HepG2 (cell line): ENCODE data around the gene KL. TPM values are rescaled to one million over a fixed set of nuclear protein-coding genes. Genes with fewer than 3 reads are reported as not detected.
A peak's percentile ranks its signal among the peaks of the same experiment; 100 is the strongest.

Experiments used
- ARID3A ChIP-seq: IDR thresholded peaks from 2 replicates; pipeline ENCODE4 v1.6.1; 2012; ENCODE audit warnings: low read depth, low read length, improper control_type of control experiment
- ASH2L ChIP-seq: fragments of 300-600, 200-600 bp; sonication (generic); IDR thresholded peaks from 2 replicates; pipeline ENCODE4 v1.7.0; 2017; ENCODE audit warnings: low read depth, mild to moderate bottlenecking, moderate library complexity, mixed read lengths, low read length; ENCODE audit not compliant: insufficient read length
- CBX1 ChIP-seq: IDR thresholded peaks from one replicate; pipeline ENCODE4 v1.6.1; 2016; ENCODE audit warnings: antibody characterized with exemption, low read depth
- EP300 ChIP-seq, 3 experiments: sonication (generic) in 1 of 3; formaldehyde crosslinking in 1 of 3; IDR thresholded peaks; 2 replicates each; pipeline versions ENCODE4 v1.5.1 to v1.6.1; 2011 to 2020; ENCODE audit warnings: low read depth in 2 of 3, low read length in 2 of 3, borderline replicate concordance in 1 of 3, improper control_type of control experiment in 1 of 3, mild to moderate bottlenecking in 1 of 3, missing genetic modification reagents in 1 of 3, moderate library complexity in 1 of 3
- FOXA1 ChIP-seq, 2 experiments: fragments of 450-650 bp in 1 of 2; sonication (generic) in 1 of 2; formaldehyde crosslinking in 1 of 2; IDR thresholded peaks; 2 replicates each; pipeline versions ENCODE4 v1.4.0 to v1.6.1; 2016 to 2020; ENCODE audit warnings: missing genetic modification reagents in 1 of 2
- HNF1A ChIP-seq, 2 experiments: sonication (generic) in 1 of 2; formaldehyde crosslinking in 1 of 2; IDR thresholded peaks; 2 replicates each; pipeline versions ENCODE4 v1.4.0 to v1.6.1; 2016 to 2020; ENCODE audit warnings: borderline replicate concordance in 1 of 2, low read depth in 1 of 2, mild to moderate bottlenecking in 1 of 2, missing genetic modification reagents in 1 of 2
- NR2F2 ChIP-seq: IDR thresholded peaks from 2 replicates; pipeline ENCODE4 v1.6.1; 2012; ENCODE audit warnings: low read depth, inconsistent platforms, borderline replicate concordance
- TEF ChIP-seq: sonication (generic); formaldehyde crosslinking; IDR thresholded peaks from 2 replicates; pipeline ENCODE4 v1.5.0; 2020; ENCODE audit warnings: missing genetic modification reagents
- ZNF382 ChIP-seq: sonication (generic); formaldehyde crosslinking; IDR thresholded peaks from 2 replicates; pipeline ENCODE4 v1.5.0; 2020; ENCODE audit warnings: missing genetic modification reagents, mild to moderate bottlenecking, borderline replicate concordance
- ZNF569 ChIP-seq: sonication (generic); formaldehyde crosslinking; IDR thresholded peaks from 2 replicates; pipeline ENCODE4 v1.5.0; 2020; ENCODE audit warnings: mild to moderate bottlenecking, missing genetic modification reagents, moderate library complexity, borderline replicate concordance
- ZNF784 ChIP-seq: sonication (generic); formaldehyde crosslinking; IDR thresholded peaks from 2 replicates; pipeline ENCODE4 v1.5.1; 2020; ENCODE audit warnings: missing genetic modification reagents, mild to moderate bottlenecking, borderline replicate concordance
- polyA plus RNA-seq, 8 experiments: library from polyadenylated mRNA; depleted of rRNA in 3 of 8; stranded (reverse) in 7 of 8; unstranded in 1 of 8; fragments of >200 nt; fragmentation: Illumina TruSeq in 4 of 8; extraction: Trizol in 4 of 8; gene quantifications; 2 replicates each; pipeline versions ENCODE4 v1.2.1 to v1.2.3, GENCODE V29; 2011 to 2016; ENCODE audit warnings: low read depth in 4 of 8, missing spikeins in 1 of 8, mixed read lengths in 1 of 8; ENCODE audit not compliant: insufficient read depth in 1 of 8
- total RNA-seq, 5 experiments: library from RNA; depleted of rRNA; stranded (reverse); fragments of >200 nt; fragmentation: Illumina TruSeq; extraction: Trizol; gene quantifications; 2 replicates each; pipeline ENCODE4 v1.2.3, GENCODE V29; 2016; ENCODE audit warnings: low read depth in 1 of 5

The KL gene
- total and polyA plus RNA-seq, 2 of the 13 experiments (the other 11 are each of a cell fraction or from before 2014, with no cell fraction given), result not detected

- no peak for TF ChIP-seq ZNF784
- no peak for TF ChIP-seq HNF1A (IDR thresholded peaks at IDR 0.05; ENCODE audit: low read depth)
- no peak for TF ChIP-seq HNF1A (CRISPR knock-in tag; IDR thresholded peaks at IDR 0.05; ENCODE audit: borderline replicate concordance)
- 0 out of 2 replicates have a peak, but pooled peaks have one; percentile 34 for TF ChIP-seq NR2F2
- TF ChIP-seq TEF (CRISPR knock-in tag), result no peak
- TF ChIP-seq ARID3A, result 0 out of 2 replicates have a peak, but pooled peaks have one; percentile 40
- TF ChIP-seq ZNF382 (CRISPR knock-in tag), result no peak
- no peak for TF ChIP-seq ASH2L
- TF ChIP-seq FOXA1 (IDR thresholded peaks at IDR 0.05), result no peak
- no peak for TF ChIP-seq FOXA1 (CRISPR knock-in tag; IDR thresholded peaks at IDR 0.05)
- peak in 1 of 2 experiments; percentile 63; a peak in 1 of 4 replicates for TF ChIP-seq EP300 (IDR thresholded peaks at IDR 0.05; ENCODE audit: low read depth in 2 of 2, low read length in 2 of 2)
- no peak for TF ChIP-seq EP300 (CRISPR knock-in tag; IDR thresholded peaks at IDR 0.05; ENCODE audit: borderline replicate concordance)
- no peak for TF ChIP-seq CBX1
- no peak for TF ChIP-seq ZNF569 (CRISPR knock-in tag)
Observed at GRCh38 chr13:33007237-33007636, 9.0 kb upstream of the KL start (continued).
